Panc1 (cell line): ENCODE results near the gene MYO5B. TPM values are rescaled to one million over a fixed set of nuclear protein-coding genes. Genes with fewer than 3 reads are reported as not detected.

Experiments used
- ATAC-seq: fragments of 200-7000 bp; cut with Tn5 transposase; 2 replicates; pipeline ENCODE4 v1.9.1; 2020; ENCODE audit warnings: mild to moderate bottlenecking, moderate library complexity
- BruUV-seq: library from RNA; stranded (reverse); fragments of 400-500 nt; replicated peaks from 2 replicates; lab custom pipeline; 2021; lab: Mats Ljungman, UMichigan
- CTCF ChIA-PET: fragments of 300-600 bp; sonication (Branson Sonifier 250); formaldehyde crosslinking; loops from one replicate; lab custom pipeline; 2022; ENCODE audit warnings: antibody characterized with exemption; lab: Charles Lee
- POLR2A ChIA-PET: fragments of 300-600 bp; sonication (Branson Sonifier 250); formaldehyde crosslinking; loops from one replicate; lab custom pipeline; 2022; ENCODE audit warnings: antibody characterized with exemption; lab: Charles Lee
- DNase-seq: peaks from one replicate; pipeline ENCODE4 v3.0.0-alpha.2; 2010; ENCODE audit warnings: low read depth, low spot score
- H3K27ac ChIP-seq: 2 replicates; pipeline ENCODE4 v1.5.1; 2011; ENCODE audit warnings: mild to moderate bottlenecking, low read length, inconsistent platforms
- H3K27me3 ChIP-seq: fragments of 200-500 bp; sonication (Bioruptor generic); 2 replicates; pipeline ENCODE4 v1.6.0; 2014; ENCODE audit warnings: low read length, inconsistent platforms; ENCODE audit not compliant: control insufficient read depth, insufficient read depth
- H3K36me3 ChIP-seq: fragments of 200-500 bp; sonication (Bioruptor generic); 2 replicates; pipeline ENCODE4 v1.5.1; 2014; ENCODE audit warnings: inconsistent platforms, mild to moderate bottlenecking, low read length, moderate library complexity; ENCODE audit not compliant: control insufficient read depth, insufficient read depth
- H3K4me1 ChIP-seq: 2 replicates; pipeline ENCODE4 v1.5.1; 2011; ENCODE audit warnings: inconsistent platforms, mild to moderate bottlenecking, low read length, moderate library complexity; ENCODE audit not compliant: control insufficient read depth, insufficient read depth
- H3K4me3 ChIP-seq, 2 experiments: 2 replicates each; pipeline ENCODE4 v1.5.1; 2011 to 2012; ENCODE audit warnings: low read depth in 2 of 2, low read length in 2 of 2, mild to moderate bottlenecking in 2 of 2, inconsistent platforms in 1 of 2, moderate library complexity in 1 of 2
- H3K9me3 ChIP-seq: fragments of 200-500 bp; sonication (Bioruptor generic); 2 replicates; pipeline ENCODE4 v1.5.1; 2014; ENCODE audit warnings: low read depth, mild to moderate bottlenecking, inconsistent platforms, low read length, moderate library complexity; ENCODE audit not compliant: control insufficient read depth, insufficient read depth
- CTCF ChIP-seq: fragments of 450-650 bp; IDR thresholded peaks from 2 replicates; pipeline ENCODE4 v1.5.1; 2017; ENCODE audit warnings: mild to moderate bottlenecking
- POLR2AphosphoS5 ChIP-seq: IDR thresholded peaks from 2 replicates; pipeline ENCODE4 v1.6.1; 2012; ENCODE audit warnings: mild to moderate bottlenecking, low read depth, low read length, moderate library complexity
- REST ChIP-seq, 2 experiments: IDR thresholded peaks; 2 replicates each; pipeline ENCODE4 v1.6.1; 2011 to 2012; ENCODE audit warnings: low read depth in 2 of 2, control low read depth in 1 of 2, low read length in 1 of 2, mild to moderate bottlenecking in 1 of 2, moderate library complexity in 1 of 2; ENCODE audit not compliant: insufficient read depth in 1 of 2
- SIN3A ChIP-seq: IDR thresholded peaks from 2 replicates; pipeline ENCODE4 v1.6.1; 2012; ENCODE audit warnings: low read depth, mild to moderate bottlenecking, low read length, moderate library complexity, borderline replicate concordance; ENCODE audit not compliant: insufficient read depth
- TCF7L2 ChIP-seq: IDR thresholded peaks from 2 replicates; pipeline ENCODE4 v1.6.1; 2011; ENCODE audit warnings: mild to moderate bottlenecking, low read depth, low read length, inconsistent platforms
- in situ Hi-C: cut with HindIII; loops from 2 replicates; pipeline ENCODE4 v1.10.0; 2016; ENCODE audit warnings: low sequenced_read_pairs, low pct_unique_long_range_greater_than_20kb
- intact Hi-C: fragments of 100-400 bp; cut with micrococcal nuclease; formaldehyde crosslinking; loops from one replicate; pipeline ENCODE4 v1.10.0; 2022; ENCODE audit not compliant: unreplicated experiment
- total RNA-seq: library from RNA; stranded (reverse); gene quantifications from one replicate; pipeline ENCODE4 v1.2.1, GENCODE V29; 2021; ENCODE audit not compliant: unreplicated experiment

The MYO5B gene
- total RNA-seq, 1 experiment from 2014 or later = 0.31 TPM

GRCh38 chr18:49798001-49798400, 396.9 kb downstream of the MYO5B start:
- ChIA-PET CTCF (no interaction called here), POLR2A (no interaction called here)
- Histone ChIP-seq H3K36me3 (no peaks in the 10 kb centered on the region; the same call in 1 of the 2 replicates), H3K4me3 (no peak overlapping the region), H3K9me3 (no peaks in the 10 kb centered on the region), H3K4me1 (no peaks in the 10 kb centered on the region), H3K27me3 (no peaks in the 10 kb centered on the region), H3K27ac (no peak overlapping the region)
- BruUV-seq = no TSS peak
- no peak for DNase-seq
- in situ Hi-C loops = no loop called here
- TF ChIP-seq REST (IDR thresholded peaks at IDR 0.05; ENCODE audit: insufficient read depth in 1 of 2, low read depth in 2 of 2, low read length in 1 of 2) (no peak), POLR2AphosphoS5 (no peak), CTCF (no peak), TCF7L2 (no peak), SIN3A (no peak)
- no peak for ATAC-seq
- intact Hi-C loops = no loop called here

GRCh38 chr18:49795612-49796552, 399.1 kb downstream of the MYO5B start:
- Histone ChIP-seq H3K4me1 (no peaks in the 10 kb centered on the region), H3K9me3 (no peaks in the 10 kb centered on the region), H3K36me3 (peaks cover under 1% of the 10 kb centered on the region; the same call in 1 of the 2 replicates), H3K4me3 (no peak overlapping the region), H3K27ac (no peak overlapping the region), H3K27me3 (no peaks in the 10 kb centered on the region)
- TF ChIP-seq POLR2AphosphoS5 (no peak), REST (IDR thresholded peaks at IDR 0.05; ENCODE audit: insufficient read depth in 1 of 2, low read depth in 2 of 2, low read length in 1 of 2) (no peak), CTCF (no peak), SIN3A (no peak), TCF7L2 (no peak)
- in situ Hi-C loops = no loop called here
- DNase-seq = no peak
- ChIA-PET POLR2A (interaction anchor here (0.6 kb wide), 1 partner anchor 19 kb away, joined by 3 read pairs; no protein-coding TSS in a partner anchor), CTCF (no interaction called here)
- intact Hi-C loops = no loop called here
- ATAC-seq = no peak
- BruUV-seq = no TSS peak
